Keratinocyte (primary cell): ENCODE results near the gene IL27RA. TPM values are rescaled to one million over a fixed set of nuclear protein-coding genes. Genes with fewer than 3 reads are reported as not detected.

Source experiments
- DNase-seq: peaks from one replicate; pipeline ENCODE4 v3.0.0-alpha.2; 2011; ENCODE audit warnings: low read depth, missing footprints, low spot score
- FAIRE-seq: peaks from 2 replicates; lab custom pipeline; 2011; peaks lifted over from hg19 to GRCh38; lab: Jason Lieb, UNC
- H2AFZ ChIP-seq: 2 replicates; pipeline ENCODE4 v1.6.0; 2012; ENCODE audit warnings: low read length, control low read depth, inconsistent platforms; ENCODE audit not compliant: control insufficient read depth
- H3K27ac ChIP-seq: 2 replicates; pipeline ENCODE4 v1.5.1; 2011; ENCODE audit warnings: low read length; ENCODE audit not compliant: control insufficient read depth, insufficient read depth
- H3K27me3 ChIP-seq: 3 replicates; pipeline ENCODE4 v1.6.0; 2011; ENCODE audit warnings: low read length; ENCODE audit not compliant: control insufficient read depth, insufficient read depth; ENCODE audit errors: extremely low read depth
- H3K36me3 ChIP-seq, 2 experiments: 2 replicates in 1 of 2; 3 replicates in 1 of 2; pipeline ENCODE4 v1.5.1; 2011; ENCODE audit warnings: low read length in 2 of 2, mild to moderate bottlenecking in 1 of 2; ENCODE audit not compliant: control insufficient read depth in 2 of 2, insufficient read depth in 2 of 2; ENCODE audit errors: extremely low read depth in 1 of 2
- H3K4me1 ChIP-seq: 3 replicates; pipeline ENCODE4 v1.5.1; 2011; ENCODE audit warnings: low read length; ENCODE audit not compliant: control insufficient read depth, insufficient read depth; ENCODE audit errors: extremely low read depth
- H3K4me2 ChIP-seq: 3 replicates; pipeline ENCODE4 v1.6.0; 2011; ENCODE audit warnings: low read depth, low read length; ENCODE audit not compliant: control insufficient read depth, insufficient read depth; ENCODE audit errors: extremely low read depth
- H3K4me3 ChIP-seq, 3 experiments: fragments of 200-600 bp in 1 of 3; sonication (generic) in 1 of 3; 2 replicates in 2 of 3; 3 replicates in 1 of 3; pipeline ENCODE4 v1.5.1; 2011 to 2016; ENCODE audit warnings: low read length in 3 of 3, mild to moderate bottlenecking in 3 of 3, control low read depth in 2 of 3, inconsistent platforms in 1 of 3, low read depth in 1 of 3, mixed read lengths in 1 of 3, mixed run types in 1 of 3, moderate library complexity in 1 of 3; ENCODE audit not compliant: control insufficient read depth in 2 of 3, insufficient read depth in 2 of 3; ENCODE audit errors: extremely low read depth in 1 of 3
- H3K79me2 ChIP-seq: 2 replicates; pipeline ENCODE4 v1.6.0; 2012; ENCODE audit warnings: low read length; ENCODE audit not compliant: control insufficient read depth, insufficient read depth
- H3K9ac ChIP-seq: 3 replicates; pipeline ENCODE4 v1.6.0; 2011; ENCODE audit warnings: low read length; ENCODE audit not compliant: control insufficient read depth, insufficient read depth; ENCODE audit errors: extremely low read depth
- H3K9me1 ChIP-seq: 3 replicates; pipeline ENCODE4 v1.6.0; 2011; ENCODE audit warnings: low read length; ENCODE audit not compliant: control insufficient read depth, insufficient read depth; ENCODE audit errors: extremely low read depth
- H3K9me3 ChIP-seq: 2 replicates; pipeline ENCODE4 v1.5.1; 2012; ENCODE audit warnings: low read depth, low read length; ENCODE audit not compliant: control insufficient read depth
- H4K20me1 ChIP-seq: 3 replicates; pipeline ENCODE4 v1.6.0; 2011; ENCODE audit warnings: low read length; ENCODE audit not compliant: control insufficient read depth, insufficient read depth; ENCODE audit errors: extremely low read depth
- EZH2 ChIP-seq: IDR thresholded peaks from one replicate; pipeline ENCODE4 v1.6.1; 2012; ENCODE audit warnings: inconsistent platforms, mild to moderate bottlenecking, low read length, moderate library complexity
- dilution Hi-C: fragments of 300-500 bp; cut with MboI; formaldehyde crosslinking; loops from one replicate; pipeline ENCODE4 v1.7.0; 2020; ENCODE audit warnings: low sequenced_read_pairs; ENCODE audit not compliant: extremely low pct_ligation_motif_present
- polyA plus RNA-seq, 5 experiments: library from polyadenylated mRNA; depleted of rRNA in 3 of 5; stranded (reverse) in 3 of 5; stranded (forward) in 1 of 5; unstranded in 1 of 5; fragments of >200 nt; gene quantifications; 1 replicate in 1 of 5; 2 replicates in 3 of 5; 3 replicates in 1 of 5; pipeline versions ENCODE4 v1.2.1 to v1.2.3, GENCODE V29; 2011 to 2012; ENCODE audit warnings: missing spikeins in 2 of 5, low read depth in 1 of 5, low replicate concordance in 1 of 5
- TF ChIP-seq, protein P1 (sequence below), 3 experiments: IDR thresholded peaks in 1 of 3; conservative IDR thresholded peaks in 1 of 3; optimal IDR thresholded peaks in 1 of 3; 2 replicates in 2 of 3; 3 replicates in 1 of 3; pipeline versions ENCODE3 to v1.5.1; 2011; ENCODE audit warnings: low read length in 3 of 3, mild to moderate bottlenecking in 3 of 3, moderate library complexity in 2 of 3, control low read depth in 1 of 3, inconsistent platforms in 1 of 3; ENCODE audit not compliant: insufficient read depth in 2 of 3; ENCODE audit errors: extremely low read depth in 1 of 3

IL27RA gene
- polyA plus RNA-seq, 1 donor (not counting 4 experiments of a cell fraction or from before 2014, with no cell fraction given), result 2.2 TPM

DNA sequence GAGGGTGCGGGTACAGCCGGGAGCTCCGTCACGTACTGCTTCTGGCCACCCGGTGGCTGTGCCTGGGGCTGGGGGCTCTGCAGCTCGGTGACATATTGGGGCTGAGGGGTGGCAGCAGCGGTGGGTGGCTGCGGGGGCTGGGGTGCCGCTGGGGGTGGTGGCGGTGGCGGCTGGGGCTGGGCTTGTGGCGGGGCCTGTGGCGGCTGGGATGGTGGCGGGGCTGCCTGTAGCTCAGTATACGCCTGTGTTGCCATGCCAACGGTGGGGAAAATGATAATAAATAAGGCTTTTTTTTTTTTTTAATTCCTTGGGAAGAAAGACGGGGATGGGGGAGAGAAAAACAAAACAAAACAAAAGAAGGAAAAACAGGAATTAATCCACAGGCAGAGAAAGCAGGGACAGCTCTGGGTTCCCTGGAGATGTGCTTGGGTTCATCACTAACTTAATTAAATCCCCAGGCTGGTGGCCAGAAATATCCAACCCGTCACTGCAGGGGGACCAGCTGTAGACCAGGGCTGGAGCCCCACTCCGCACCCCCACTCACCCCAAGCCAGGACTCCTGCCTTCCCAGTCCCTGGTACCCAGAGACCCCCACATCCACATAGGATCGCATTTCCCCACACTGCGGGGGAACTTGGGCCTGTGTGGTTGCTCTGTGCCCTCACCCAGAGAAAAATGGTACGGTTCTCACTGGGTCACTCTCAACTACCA lies 37.8 kb upstream of the IL27RA start:
- TF ChIP-seq EZH2, result no peak
- TF ChIP-seq, protein P1, sequence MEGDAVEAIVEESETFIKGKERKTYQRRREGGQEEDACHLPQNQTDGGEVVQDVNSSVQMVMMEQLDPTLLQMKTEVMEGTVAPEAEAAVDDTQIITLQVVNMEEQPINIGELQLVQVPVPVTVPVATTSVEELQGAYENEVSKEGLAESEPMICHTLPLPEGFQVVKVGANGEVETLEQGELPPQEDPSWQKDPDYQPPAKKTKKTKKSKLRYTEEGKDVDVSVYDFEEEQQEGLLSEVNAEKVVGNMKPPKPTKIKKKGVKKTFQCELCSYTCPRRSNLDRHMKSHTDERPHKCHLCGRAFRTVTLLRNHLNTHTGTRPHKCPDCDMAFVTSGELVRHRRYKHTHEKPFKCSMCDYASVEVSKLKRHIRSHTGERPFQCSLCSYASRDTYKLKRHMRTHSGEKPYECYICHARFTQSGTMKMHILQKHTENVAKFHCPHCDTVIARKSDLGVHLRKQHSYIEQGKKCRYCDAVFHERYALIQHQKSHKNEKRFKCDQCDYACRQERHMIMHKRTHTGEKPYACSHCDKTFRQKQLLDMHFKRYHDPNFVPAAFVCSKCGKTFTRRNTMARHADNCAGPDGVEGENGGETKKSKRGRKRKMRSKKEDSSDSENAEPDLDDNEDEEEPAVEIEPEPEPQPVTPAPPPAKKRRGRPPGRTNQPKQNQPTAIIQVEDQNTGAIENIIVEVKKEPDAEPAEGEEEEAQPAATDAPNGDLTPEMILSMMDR (optimal IDR thresholded peaks at IDR 0.05 in 1 of 3, IDR thresholded peaks at IDR 0.05 in 1 of 3, conservative IDR thresholded peaks at IDR 0.05 in 1 of 3; ENCODE audit: extremely low read depth in 1 of 3, insufficient read depth in 2 of 3, low read length in 3 of 3), result no peak
- Histone ChIP-seq H3K9me3 (no peaks in the 10 kb centered on the region), H2AFZ (no peak overlapping the region), H4K20me1 (no peaks in the 10 kb centered on the region), H3K9ac (no peak overlapping the region), H3K79me2 (no peaks in the 10 kb centered on the region), H3K4me3 (no peak overlapping the region), H3K9me1 (no peaks in the 10 kb centered on the region), H3K4me2 (no peak overlapping the region), H3K27me3 (no peaks in the 10 kb centered on the region), H3K27ac (no peak overlapping the region), H3K36me3 (peaks cover 8 to 11% of the 10 kb centered on the region in 2 experiments), H3K4me1 (no peaks in the 10 kb centered on the region)
- dilution Hi-C loops, result no loop called here
- FAIRE-seq (no peak), DNase-seq (no peak)

DNA sequence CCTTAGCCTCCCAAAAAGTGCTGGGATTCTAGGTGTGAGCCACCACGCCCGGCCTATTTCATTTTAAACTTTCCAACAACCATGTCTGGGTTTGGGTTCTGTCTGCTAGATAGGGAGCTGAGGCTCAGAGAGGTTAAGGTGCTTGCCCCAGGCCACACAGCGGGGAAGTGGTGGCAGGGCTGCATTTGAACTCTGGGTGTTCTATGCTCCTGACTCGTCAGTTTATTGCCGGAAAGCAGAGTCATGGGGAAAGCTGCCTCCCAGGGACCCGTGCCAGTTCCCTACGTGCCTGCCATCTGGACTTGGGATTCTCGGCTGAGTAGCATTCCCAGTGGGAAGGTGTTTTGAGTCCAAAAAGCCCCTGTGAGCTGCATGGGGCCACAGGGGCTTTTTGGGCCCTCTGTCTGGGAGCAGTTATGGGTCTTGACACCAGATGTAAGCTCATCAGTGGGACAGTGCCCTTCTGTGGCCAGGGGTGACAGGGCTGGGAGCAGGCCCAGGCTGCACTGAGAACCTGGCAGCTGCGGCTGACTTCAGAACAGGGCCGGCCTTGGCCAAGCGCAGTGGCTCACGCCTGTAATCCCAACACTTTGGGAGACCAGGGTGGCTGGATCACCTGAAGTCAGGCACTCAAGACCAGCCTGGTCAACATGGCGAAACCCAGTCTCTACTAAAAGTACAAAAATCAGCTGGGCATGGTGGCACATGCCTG lies 36.4 kb upstream of the IL27RA start:
- FAIRE-seq, result no peak
- Histone ChIP-seq H3K9me1 (no peaks in the 10 kb centered on the region), H2AFZ (no peak overlapping the region), H3K4me1 (no peaks in the 10 kb centered on the region), H3K9ac (no peak overlapping the region), H3K4me3 (no peak overlapping the region), H3K27ac (no peak overlapping the region), H4K20me1 (no peaks in the 10 kb centered on the region), H3K9me3 (no peaks in the 10 kb centered on the region), H3K36me3 (peaks cover 8% of the 10 kb centered on the region in 2 experiments), H3K79me2 (peaks cover under 1% of the 10 kb centered on the region), H3K27me3 (no peaks in the 10 kb centered on the region), H3K4me2 (no peak overlapping the region)
- dilution Hi-C loops, result no loop called here
- no peak for TF ChIP-seq EZH2
- TF ChIP-seq, protein P1 (optimal IDR thresholded peaks at IDR 0.05 in 1 of 3, IDR thresholded peaks at IDR 0.05 in 1 of 3, conservative IDR thresholded peaks at IDR 0.05 in 1 of 3; ENCODE audit: extremely low read depth in 1 of 3, insufficient read depth in 2 of 3, low read length in 3 of 3), result no peak
- no peak for DNase-seq
